ENCODE data around the gene FAM81B.
"Not testable (repeated sequence)": the region's sequence is repeated elsewhere in the genome, so short reads cannot be mapped to it uniquely, and the experiment has no call there.

The FAM81B gene

GRCh38 chr5:95390812-95391492 lies at the start of gene FAM81B:
Gene FAM81B (plus strand): TSS chr5:95391366. CDS start chr5:95391390, 24 bp downstream.
- DNase-seq (ENCODE audit: low spot score) = no peak

- DNase-seq (ENCODE audit: low spot score) = not testable (repeated sequence)
Measured at GRCh38 chr5:95341444-95341843, 49.7 kb upstream of the FAM81B start.

- DNase-seq (ENCODE audit: low spot score) = no peak
Measured at GRCh38 chr5:95347506-95348120, 43.6 kb upstream of the FAM81B start.

- DNase-seq (ENCODE audit: low spot score) = no peak
Measured at GRCh38 chr5:95350631-95351030, 40.5 kb upstream of the FAM81B start.

- DNase-seq (ENCODE audit: low spot score) = no peak
Measured at GRCh38 chr5:95352691-95353090, 38.5 kb upstream of the FAM81B start.

GRCh38 chr5:95358320-95358719 lies 32.8 kb upstream of the FAM81B start:
- no peak for DNase-seq (ENCODE audit: low spot score)

GRCh38 chr5:95358848-95359247 lies 32.3 kb upstream of the FAM81B start:
- DNase-seq (ENCODE audit: low spot score) = no peak

- not testable (repeated sequence) for DNase-seq (ENCODE audit: low spot score)
Measured at GRCh38 chr5:95360667-95361066, 30.5 kb upstream of the FAM81B start.

- no peak for DNase-seq (ENCODE audit: low spot score)
Measured at GRCh38 chr5:95365302-95366095, 25.7 kb upstream of the FAM81B start.

GRCh38 chr5:95369782-95370181 lies 21.4 kb upstream of the FAM81B start:
- no peak for DNase-seq (ENCODE audit: low spot score)

- DNase-seq (ENCODE audit: low spot score) = no peak
Measured at GRCh38 chr5:95374061-95374460, 17.1 kb upstream of the FAM81B start.

GRCh38 chr5:95375591-95375990 lies 15.6 kb upstream of the FAM81B start:
- no peak for DNase-seq (ENCODE audit: low spot score)

- DNase-seq (ENCODE audit: low spot score) = no peak
Measured at GRCh38 chr5:95379133-95379532, 12.0 kb upstream of the FAM81B start.

- no peak for DNase-seq (ENCODE audit: low spot score)
Measured at GRCh38 chr5:95380103-95380628, 11.0 kb upstream of the FAM81B start.

- DNase-seq (ENCODE audit: low spot score) = no peak
Measured at GRCh38 chr5:95382801-95383200, 8.4 kb upstream of the FAM81B start.

- no peak for DNase-seq (ENCODE audit: low spot score)
Measured at GRCh38 chr5:95384485-95385213, 6.5 kb upstream of the FAM81B start.

- no peak for DNase-seq (ENCODE audit: low spot score)
Measured at GRCh38 chr5:95385334-95385733, 5.8 kb upstream of the FAM81B start.

GRCh38 chr5:95391965-95392364 lies 799 bp downstream of the FAM81B start:
- not testable (repeated sequence) for DNase-seq (ENCODE audit: low spot score)

GRCh38 chr5:95392593-95393182 lies 1.5 kb downstream of the FAM81B start:
- no peak for DNase-seq (ENCODE audit: low spot score)

- DNase-seq (ENCODE audit: low spot score) = no peak
Measured at GRCh38 chr5:95393279-95393678, 2.1 kb downstream of the FAM81B start.

GRCh38 chr5:95398989-95399388 lies 7.8 kb downstream of the FAM81B start:
- no peak for DNase-seq (ENCODE audit: low spot score)

- no peak for DNase-seq (ENCODE audit: low spot score)
Measured at GRCh38 chr5:95401626-95402025, 10.5 kb downstream of the FAM81B start.
